Esophagus muscularis mucosa (tissue), 4 donors: Measurements from ENCODE around the gene ANKRD9. TPM values are rescaled to one million over a fixed set of nuclear protein-coding genes. Genes with fewer than 3 reads are reported as not detected.
"Not testable (repeated sequence)": the region's sequence is repeated elsewhere in the genome, so short reads cannot be mapped to it uniquely, and the experiment has no call there.

Experiments
- DNase-seq: peaks from one replicate; pipeline ENCODE4 v3.0.0-alpha.2; 2017; ENCODE audit errors: extremely low spot score
- H3K27ac ChIP-seq, 4 donors: fragments of 200-600 bp; sonication (generic); replicated peaks in 1 of 4; 1 replicate in 3 of 4; 2 replicates in 1 of 4; pipeline ENCODE4 v1.5.1; 2016 to 2019; ENCODE audit warnings: mild to moderate bottlenecking in 1 of 4
- H3K27me3 ChIP-seq, 4 donors: fragments of 200-600 bp; sonication (generic); one replicate each; pipeline versions ENCODE4 v1.5.1 to v1.6.0; 2016 to 2019
- H3K36me3 ChIP-seq, 4 donors: fragments of 200-600 bp; sonication (generic); one replicate each; pipeline ENCODE4 v1.5.1; 2016 to 2019
- H3K4me1 ChIP-seq, 4 donors: fragments of 200-600 bp; sonication (generic); one replicate each; pipeline ENCODE4 v1.5.1; 2016 to 2019
- H3K4me3 ChIP-seq, 4 donors: fragments of 200-600 bp; sonication (generic); 1 replicate in 2 of 4; 2 replicates in 2 of 4; pipeline ENCODE4 v1.5.1; 2016 to 2019; ENCODE audit warnings: mild to moderate bottlenecking in 4 of 4, moderate library complexity in 1 of 4
- H3K9me3 ChIP-seq, 4 donors: fragments of 200-600 bp; sonication (generic); 1 replicate in 3 of 4; 2 replicates in 1 of 4; pipeline ENCODE4 v1.5.1; 2016 to 2019
- EP300 ChIP-seq: sonication (generic); formaldehyde crosslinking; IDR thresholded peaks from one replicate; pipeline ENCODE4 v1.6.1; 2017; ENCODE audit warnings: antibody characterized with exemption
- POLR2A ChIP-seq: fragments of 450-650 bp; IDR thresholded peaks from one replicate; pipeline ENCODE4 v1.6.1; 2017; ENCODE audit warnings: antibody characterized with exemption, moderate library complexity, mild to moderate bottlenecking, low read depth
- POLR2AphosphoS5 ChIP-seq, 2 donors: sonication (generic); formaldehyde crosslinking; IDR thresholded peaks; one replicate each; pipeline ENCODE4 v1.6.1; 2017; ENCODE audit warnings: antibody characterized with exemption in 2 of 2
- WGBS: methylation state at CpG from one replicate; pipeline ENCODE4 v1.1.5; 2018; 5-methylcytosine and 5-hydroxymethylcytosine counted together
- intact Hi-C: fragments of 100-400 bp; cut with DNase I; formaldehyde crosslinking; loops from one replicate; pipeline ENCODE4 v1.15.1; 2023
- total RNA-seq, 4 donors: library from RNA; depleted of rRNA; stranded (reverse); fragments of >200 nt; gene quantifications; one replicate each; pipeline versions ENCODE4 v1.1.0 to v1.2.1, GENCODE V29; 2016
- TF ChIP-seq, protein P1 (sequence below), 3 experiments: fragments of 200-600 bp in 2 of 3; fragments of 450-650 bp in 1 of 3; sonication (generic) in 2 of 3; IDR thresholded peaks; one replicate each; pipeline ENCODE4 v1.5.1; 2017 to 2019; ENCODE audit warnings: antibody characterized with exemption in 3 of 3, mild to moderate bottlenecking in 2 of 3, moderate library complexity in 1 of 3

Gene ANKRD9
- total RNA-seq, 4 donors from 2014 or later = 33.2 to 74.0 (median 54.2) TPM

DNA sequence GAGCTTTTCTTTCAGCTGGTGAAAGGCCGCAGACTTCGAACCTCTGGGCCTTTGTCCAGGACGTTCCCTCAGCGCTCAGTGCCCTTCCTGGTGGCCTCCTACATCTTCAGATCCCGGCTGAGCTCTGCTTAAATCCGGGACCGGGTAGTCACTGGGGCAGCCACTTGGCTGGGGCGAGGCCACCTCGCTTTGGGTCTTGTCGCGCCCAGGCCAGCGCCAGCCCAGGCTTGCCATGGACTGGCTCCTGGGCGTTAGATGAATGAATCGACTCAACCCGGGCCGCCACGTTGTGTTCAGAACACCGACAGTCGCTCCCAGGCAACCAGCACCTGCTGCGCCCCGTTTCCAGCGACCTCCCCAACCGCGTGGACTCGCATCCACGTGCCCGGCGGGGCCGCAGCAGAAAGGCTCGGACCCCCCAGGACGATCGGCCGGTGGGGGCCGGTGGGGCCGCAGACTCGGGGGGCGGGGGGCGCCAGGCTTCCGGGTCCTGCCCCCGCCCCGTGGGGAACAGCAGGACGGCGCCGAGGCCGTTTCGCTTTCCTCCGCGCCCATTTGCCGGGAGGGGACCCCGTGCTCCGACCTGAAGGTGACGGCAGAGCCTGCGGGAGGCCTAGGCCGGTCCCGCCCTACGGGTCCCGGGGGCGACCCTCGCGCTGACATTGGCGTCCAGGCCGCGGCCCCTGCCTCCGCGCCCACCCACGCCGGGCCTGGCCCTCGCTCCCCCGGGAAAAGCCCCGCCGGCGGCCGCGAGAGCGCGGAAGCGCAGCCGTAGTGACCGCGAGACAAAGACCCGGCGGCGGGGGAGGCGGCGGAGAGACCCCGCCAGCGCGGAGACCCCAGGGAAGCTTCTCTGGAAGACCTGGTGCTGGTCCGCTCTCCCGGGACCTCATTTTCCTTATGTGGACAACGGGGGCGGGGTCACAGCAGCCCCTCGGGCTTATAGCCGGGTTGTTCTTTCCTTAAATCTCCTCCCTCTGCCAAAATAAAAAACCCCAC, 45.5 kb upstream of the ANKRD9 start:
- peak overlapping the region; percentile 82 to 98 (median 94) for H3K4me3 ChIP-seq
- H3K27ac ChIP-seq = peak overlapping the region; percentile 58 to 74 (median 66)
- H3K9me3 ChIP-seq = no peaks in the 10 kb centered on the region
- TF ChIP-seq EP300 (no peak), POLR2AphosphoS5 (IDR thresholded peaks at IDR 0.05) (no peak), POLR2A (no peak)
- TF ChIP-seq, protein P1, sequence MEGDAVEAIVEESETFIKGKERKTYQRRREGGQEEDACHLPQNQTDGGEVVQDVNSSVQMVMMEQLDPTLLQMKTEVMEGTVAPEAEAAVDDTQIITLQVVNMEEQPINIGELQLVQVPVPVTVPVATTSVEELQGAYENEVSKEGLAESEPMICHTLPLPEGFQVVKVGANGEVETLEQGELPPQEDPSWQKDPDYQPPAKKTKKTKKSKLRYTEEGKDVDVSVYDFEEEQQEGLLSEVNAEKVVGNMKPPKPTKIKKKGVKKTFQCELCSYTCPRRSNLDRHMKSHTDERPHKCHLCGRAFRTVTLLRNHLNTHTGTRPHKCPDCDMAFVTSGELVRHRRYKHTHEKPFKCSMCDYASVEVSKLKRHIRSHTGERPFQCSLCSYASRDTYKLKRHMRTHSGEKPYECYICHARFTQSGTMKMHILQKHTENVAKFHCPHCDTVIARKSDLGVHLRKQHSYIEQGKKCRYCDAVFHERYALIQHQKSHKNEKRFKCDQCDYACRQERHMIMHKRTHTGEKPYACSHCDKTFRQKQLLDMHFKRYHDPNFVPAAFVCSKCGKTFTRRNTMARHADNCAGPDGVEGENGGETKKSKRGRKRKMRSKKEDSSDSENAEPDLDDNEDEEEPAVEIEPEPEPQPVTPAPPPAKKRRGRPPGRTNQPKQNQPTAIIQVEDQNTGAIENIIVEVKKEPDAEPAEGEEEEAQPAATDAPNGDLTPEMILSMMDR (IDR thresholded peaks at IDR 0.05) = no peak
- no peak for DNase-seq
- peaks cover 4 to 15% (median 12%) of the 10 kb centered on the region in 4 donors for H3K4me1 ChIP-seq
- no peaks in the 10 kb centered on the region for H3K36me3 ChIP-seq
- intact Hi-C loops = no loop called here
- peaks cover 0 to 5% (median 0%) of the 10 kb centered on the region in 4 donors for H3K27me3 ChIP-seq
- 22% methylated on average over 9 of the region's 94 CpGs for WGBS

DNA sequence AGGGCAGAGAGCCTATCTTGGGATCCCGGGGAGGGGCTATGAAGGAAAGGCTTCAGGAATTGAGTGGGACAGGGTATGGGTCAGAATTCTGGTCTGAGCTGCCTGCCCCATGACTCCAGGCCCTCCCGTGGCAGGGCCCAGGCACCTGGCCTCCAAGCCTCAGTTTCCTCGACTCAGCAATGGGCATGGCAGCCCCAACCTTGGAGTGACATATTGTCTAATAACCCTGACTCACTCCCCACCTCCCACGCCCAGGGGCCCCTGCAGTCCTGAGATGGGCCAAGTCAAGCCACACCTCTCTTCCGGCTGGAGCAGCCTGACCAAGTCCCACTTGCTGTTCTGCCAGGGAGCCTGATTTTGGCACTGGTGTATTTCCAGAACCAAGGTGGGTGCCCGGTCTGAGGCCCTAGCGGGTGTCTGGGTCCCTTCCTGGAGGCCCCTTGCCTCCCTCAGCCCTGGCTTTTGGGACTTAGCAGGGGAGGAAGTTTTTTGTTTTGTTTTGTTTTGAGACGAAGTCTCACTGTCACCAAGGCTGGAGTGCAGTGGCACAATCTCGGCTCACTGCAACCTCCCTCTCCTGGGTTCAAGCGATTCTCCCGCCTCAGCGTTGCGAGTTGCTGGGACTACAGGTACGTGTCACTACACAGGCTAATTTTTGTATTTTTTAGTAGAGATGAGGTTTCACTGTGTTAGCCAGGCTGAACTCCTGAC, 42.6 kb upstream of the ANKRD9 start:
- no peak for TF ChIP-seq POLR2AphosphoS5 (IDR thresholded peaks at IDR 0.05)
- no peak for TF ChIP-seq POLR2A
- TF ChIP-seq, protein P1 (IDR thresholded peaks at IDR 0.05) = no peak
- TF ChIP-seq EP300 = no peak
- no peak for DNase-seq
- intact Hi-C loops = no loop called here
- H3K27me3 ChIP-seq = peaks cover 0 to 14% (median 0%) of the 10 kb centered on the region in 4 donors
- WGBS = 69% methylated on average over 14 of the region's 14 CpGs
- no peaks in the 10 kb centered on the region for H3K9me3 ChIP-seq
- no peak overlapping the region for H3K27ac ChIP-seq
- H3K4me3 ChIP-seq = no peak overlapping the region
- no peaks in the 10 kb centered on the region for H3K36me3 ChIP-seq
- H3K4me1 ChIP-seq = peaks cover 4 to 15% (median 12%) of the 10 kb centered on the region in 4 donors

DNA sequence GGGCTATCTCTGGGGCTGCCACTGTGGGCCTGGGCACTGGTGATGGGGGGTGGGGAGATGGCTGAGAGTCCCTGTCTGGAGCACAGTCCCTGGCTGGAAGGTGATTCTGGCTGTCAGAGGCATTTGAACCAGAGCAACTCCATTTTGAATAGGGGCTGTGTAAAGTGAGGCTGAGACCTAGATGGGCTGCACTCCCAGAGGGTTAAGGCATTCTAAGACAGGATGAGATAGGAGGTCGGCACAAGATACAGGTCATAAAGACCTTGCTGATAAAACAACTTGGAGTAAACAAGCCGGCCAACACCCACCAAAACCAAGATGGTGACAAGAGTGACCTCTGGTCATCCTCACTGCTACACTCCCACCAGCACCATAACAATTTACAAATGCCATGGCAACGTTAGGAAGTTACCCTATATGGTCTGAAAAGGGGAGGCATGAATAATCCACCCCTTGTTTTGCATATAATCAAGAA, 41.4 kb upstream of the ANKRD9 start:
- H3K27ac ChIP-seq, intact Hi-C loops, H3K9me3 ChIP-seq, H3K36me3 ChIP-seq, DNase-seq, H3K4me3 ChIP-seq: not testable (repeated sequence)
- WGBS = 89% methylated on average over 3 of the region's 3 CpGs
- peaks cover 4 to 14% (median 11%) of the 10 kb centered on the region in 4 donors for H3K4me1 ChIP-seq
- peaks cover 0 to 26% (median 0%) of the 10 kb centered on the region in 4 donors for H3K27me3 ChIP-seq

DNA sequence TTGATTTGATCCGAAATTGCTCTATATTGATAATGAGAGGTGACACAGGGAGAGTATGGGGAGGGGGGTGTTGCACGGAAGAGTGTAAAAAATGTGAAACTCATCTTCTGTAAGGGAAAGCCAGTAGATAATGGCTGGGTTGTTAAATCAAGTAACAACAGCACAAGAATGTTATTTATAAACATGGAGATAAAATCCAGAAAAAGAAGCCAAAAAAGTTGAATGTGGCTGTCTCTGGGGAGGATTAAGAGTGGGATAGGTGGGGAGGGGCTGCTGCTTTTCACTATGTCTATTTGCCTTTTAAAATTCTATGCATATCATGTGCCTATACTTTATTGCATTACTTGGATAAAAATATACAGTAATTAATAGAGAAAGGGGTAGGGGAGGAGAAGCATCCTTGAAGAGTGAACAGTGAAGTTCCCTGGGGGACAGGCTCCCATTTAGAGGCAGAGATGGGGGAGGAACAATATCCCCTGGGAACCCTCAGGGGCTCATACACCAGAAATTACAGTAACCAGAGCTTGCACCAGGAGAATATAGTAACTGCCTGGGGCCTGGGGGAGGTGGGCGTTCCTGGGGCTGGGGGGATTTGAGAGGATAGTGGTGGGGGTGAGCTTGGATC, 39.2 kb upstream of the ANKRD9 start:
- no peak for DNase-seq
- intact Hi-C loops = no loop called here
- Histone ChIP-seq H3K4me3 (no peak overlapping the region), H3K36me3 (no peaks in the 10 kb centered on the region), H3K27ac (no peak overlapping the region), H3K9me3 (no peaks in the 10 kb centered on the region), H3K27me3 (peaks cover 0 to 48% (median 16%) of the 10 kb centered on the region in 4 donors), H3K4me1 (peaks cover 4 to 21% (median 18%) of the 10 kb centered on the region in 4 donors)
- WGBS = 78% methylated on average over 3 of the region's 3 CpGs
- TF ChIP-seq POLR2A (no peak), POLR2AphosphoS5 (IDR thresholded peaks at IDR 0.05) (no peak), EP300 (no peak)
- TF ChIP-seq, protein P1 (IDR thresholded peaks at IDR 0.05) = no peak
